ENCODE results near the gene NTRK1.
A peak's percentile ranks its signal among the peaks of the same experiment; 100 is the strongest.

NTRK1 gene

GRCh38 chr1:156883919-156884318 lies 23.3 kb downstream of the NTRK1 start:
- no peak for DNase-seq

GRCh38 chr1:156884560-156885184 lies 24.0 kb downstream of the NTRK1 start:
- DNase-seq: no peak

GRCh38 chr1:156885314-156885713 lies 24.6 kb downstream of the NTRK1 start:
- no peak for DNase-seq

GRCh38 chr1:156885880-156886355 lies 25.3 kb downstream of the NTRK1 start:
- DNase-seq: no peak

- no peak for DNase-seq
These were observed 26.1 kb downstream of the NTRK1 start for GRCh38 chr1:156886583-156887281.

GRCh38 chr1:156887317-156887716 lies 26.7 kb downstream of the NTRK1 start:
- no peak for DNase-seq

- DNase-seq: no peak
These were observed 27.1 kb downstream of the NTRK1 start for GRCh38 chr1:156887734-156888133.

- peak; percentile 79 to 90 for DNase-seq
These were observed 29.3 kb downstream of the NTRK1 start for GRCh38 chr1:156889802-156890580.

GRCh38 chr1:156892190-156893047 lies 31.8 kb downstream of the NTRK1 start:
- peak; percentile 70 to 85 for DNase-seq

GRCh38 chr1:156893048-156893953 lies 32.6 kb downstream of the NTRK1 start, which contains the start of gene PEAR1:
Gene PEAR1, plus strand, starts transcription at chr1:156893718. Its CDS starts 10,209 bp downstream, at chr1:156903927.
- no peak for DNase-seq

GRCh38 chr1:156894001-156894400 lies 33.3 kb downstream of the NTRK1 start:
- DNase-seq: no peak

GRCh38 chr1:156894711-156895454 lies 34.2 kb downstream of the NTRK1 start:
- DNase-seq: no peak

- no peak for DNase-seq
These were observed 34.8 kb downstream of the NTRK1 start for GRCh38 chr1:156895455-156895812.

GRCh38 chr1:156895927-156896326 lies 35.3 kb downstream of the NTRK1 start:
- no peak for DNase-seq

GRCh38 chr1:156896490-156897033 lies 35.9 kb downstream of the NTRK1 start:
- DNase-seq: no peak

GRCh38 chr1:156897078-156897825 lies 36.6 kb downstream of the NTRK1 start:
- no peak for DNase-seq

- DNase-seq: no peak
These were observed 37.5 kb downstream of the NTRK1 start for GRCh38 chr1:156898161-156898566.

GRCh38 chr1:156898971-156899664 lies 38.5 kb downstream of the NTRK1 start:
- no peak for DNase-seq

All from NCI-H446 (cell line).